HG02678 (cell line): ENCODE results near the gene NAV1.
"Not testable (repeated sequence)": the region's sequence is repeated elsewhere in the genome, so short reads cannot be mapped to it uniquely, and the experiment has no call there.

ENCODE experiments used
- ATAC-seq: cut with Tn5 transposase; IDR thresholded peaks from one replicate; pipeline ENCODE4 v1.9.1; 2021; ENCODE audit warnings: mild to moderate bottlenecking, moderate library complexity; ENCODE audit not compliant: unreplicated experiment

The NAV1 gene, protein sequence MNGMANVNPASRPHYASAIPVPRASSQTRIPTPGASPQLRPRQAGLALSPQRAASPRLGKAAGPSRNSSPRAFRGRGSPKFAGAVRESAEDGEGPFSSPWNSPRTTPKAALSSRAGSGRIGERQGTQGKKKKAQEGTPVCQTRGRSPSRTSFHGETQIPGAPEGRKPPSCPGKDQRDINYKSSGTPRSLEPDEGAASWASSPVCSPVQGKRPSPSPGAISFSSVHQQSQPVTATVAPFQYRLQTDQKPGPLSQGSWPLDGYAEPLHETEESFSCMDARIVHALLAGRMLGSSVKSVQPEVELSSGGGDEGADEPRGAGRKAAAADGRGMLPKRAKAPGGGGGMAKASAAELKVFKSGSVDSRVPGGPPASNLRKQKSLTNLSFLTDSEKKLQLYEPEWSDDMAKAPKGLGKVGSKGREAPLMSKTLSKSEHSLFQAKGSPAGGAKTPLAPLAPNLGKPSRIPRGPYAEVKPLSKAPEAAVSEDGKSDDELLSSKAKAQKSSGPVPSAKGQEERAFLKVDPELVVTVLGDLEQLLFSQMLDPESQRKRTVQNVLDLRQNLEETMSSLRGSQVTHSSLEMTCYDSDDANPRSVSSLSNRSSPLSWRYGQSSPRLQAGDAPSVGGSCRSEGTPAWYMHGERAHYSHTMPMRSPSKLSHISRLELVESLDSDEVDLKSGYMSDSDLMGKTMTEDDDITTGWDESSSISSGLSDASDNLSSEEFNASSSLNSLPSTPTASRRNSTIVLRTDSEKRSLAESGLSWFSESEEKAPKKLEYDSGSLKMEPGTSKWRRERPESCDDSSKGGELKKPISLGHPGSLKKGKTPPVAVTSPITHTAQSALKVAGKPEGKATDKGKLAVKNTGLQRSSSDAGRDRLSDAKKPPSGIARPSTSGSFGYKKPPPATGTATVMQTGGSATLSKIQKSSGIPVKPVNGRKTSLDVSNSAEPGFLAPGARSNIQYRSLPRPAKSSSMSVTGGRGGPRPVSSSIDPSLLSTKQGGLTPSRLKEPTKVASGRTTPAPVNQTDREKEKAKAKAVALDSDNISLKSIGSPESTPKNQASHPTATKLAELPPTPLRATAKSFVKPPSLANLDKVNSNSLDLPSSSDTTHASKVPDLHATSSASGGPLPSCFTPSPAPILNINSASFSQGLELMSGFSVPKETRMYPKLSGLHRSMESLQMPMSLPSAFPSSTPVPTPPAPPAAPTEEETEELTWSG (N-terminal part only)

DNA sequence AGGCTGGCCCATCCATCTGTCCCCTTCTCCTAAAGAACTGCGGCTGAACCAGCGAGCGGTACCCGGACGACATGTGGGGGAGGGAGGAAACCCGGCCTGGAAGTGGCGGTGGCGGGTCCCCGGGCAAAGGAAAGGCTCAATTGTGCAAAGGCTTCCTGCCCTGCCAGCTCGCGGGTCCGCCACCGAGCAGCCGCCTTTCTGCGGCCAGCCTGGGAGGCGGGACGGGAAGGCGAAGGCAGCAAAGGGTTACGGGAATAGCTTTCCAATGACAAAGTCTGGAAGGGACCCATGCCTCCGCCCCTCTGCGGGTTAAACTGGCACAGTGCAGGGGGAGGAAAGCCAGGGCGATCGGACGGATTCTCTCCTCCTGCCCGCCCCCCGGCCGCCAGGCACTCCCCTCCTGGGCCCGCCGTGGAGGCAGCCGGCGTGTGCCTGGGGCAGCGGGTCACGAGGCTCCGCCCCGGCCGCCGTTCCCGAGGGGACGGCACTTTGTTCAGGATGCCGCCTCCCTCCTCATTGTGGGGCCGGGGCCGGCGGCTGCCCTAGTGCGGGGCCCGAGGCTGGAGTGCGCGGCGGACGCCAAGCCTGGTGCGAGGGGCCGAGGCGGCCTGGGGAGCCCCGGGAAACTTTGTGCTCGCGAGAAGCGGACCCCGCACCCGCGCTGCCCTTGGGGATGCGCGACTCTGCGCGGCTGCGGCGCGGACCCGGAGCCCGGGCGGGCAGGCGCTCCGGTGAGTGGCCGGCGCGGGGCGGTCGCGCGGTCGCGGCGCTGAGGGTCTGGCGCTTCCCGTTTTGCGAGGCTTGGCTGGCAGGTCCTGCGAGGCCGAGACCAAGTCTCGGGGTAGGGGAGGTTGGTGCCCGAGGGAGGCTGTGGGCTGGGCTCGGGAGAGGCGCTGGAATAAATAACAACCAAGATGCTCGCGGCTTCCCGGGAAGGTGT, at the start of gene NAV1:
TSS of gene NAV1 (plus strand) at position 516 of the 940 bp plus-strand sequence. CDS start 83,758 bp downstream, outside the sequence.
- ATAC-seq = no peak

DNA sequence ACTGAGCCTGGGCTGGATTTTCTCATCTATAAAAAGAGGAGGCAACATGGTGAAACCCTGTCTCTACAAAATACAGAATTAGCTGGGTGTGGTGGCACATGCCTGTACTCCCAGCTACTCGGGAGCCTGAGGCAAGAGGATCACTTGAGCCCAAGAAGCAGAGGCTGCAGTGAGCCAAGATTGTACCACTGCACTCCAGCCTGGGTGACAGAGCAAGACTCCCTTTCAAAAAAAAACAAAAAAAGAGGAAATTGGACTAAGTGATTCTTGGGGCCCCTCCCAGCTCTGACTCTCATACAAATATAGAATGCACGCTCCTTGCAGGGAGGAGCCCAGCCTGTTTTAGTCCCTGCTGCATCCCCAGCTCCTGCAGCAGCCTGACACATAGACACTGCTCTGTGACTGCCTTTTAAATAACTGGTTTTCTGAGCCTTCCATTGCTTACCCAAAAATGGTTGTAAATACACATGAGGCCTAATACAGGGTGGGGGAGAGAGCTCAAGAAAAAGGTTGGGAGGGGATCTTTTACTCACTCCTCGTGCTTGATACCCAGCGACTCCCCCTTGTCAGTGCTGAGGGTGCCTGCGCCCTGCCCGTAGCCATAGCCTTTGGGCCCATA, 49.2 kb upstream of the NAV1 start:
- ATAC-seq = no peak

DNA sequence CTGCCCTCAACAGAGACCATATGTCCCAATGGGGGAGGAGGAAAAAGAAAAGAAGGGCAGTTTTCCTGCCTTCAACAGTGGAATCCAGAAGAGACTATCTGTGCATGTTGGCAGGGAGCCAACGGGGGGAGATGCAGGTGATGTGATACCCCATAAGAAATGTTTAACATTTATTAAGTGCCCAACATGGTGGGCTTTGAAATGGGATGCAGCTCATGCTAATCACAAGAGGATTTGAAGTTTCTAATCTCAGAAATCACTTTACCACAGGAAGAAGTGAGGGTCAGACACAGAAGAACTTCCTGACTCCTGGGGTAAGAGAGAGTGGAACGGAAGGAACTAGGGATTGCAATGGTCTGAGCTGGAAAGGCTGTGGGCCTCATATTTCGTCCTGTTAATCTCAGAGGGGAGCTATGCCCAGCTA, 48.2 kb upstream of the NAV1 start:
- ATAC-seq = no peak

DNA sequence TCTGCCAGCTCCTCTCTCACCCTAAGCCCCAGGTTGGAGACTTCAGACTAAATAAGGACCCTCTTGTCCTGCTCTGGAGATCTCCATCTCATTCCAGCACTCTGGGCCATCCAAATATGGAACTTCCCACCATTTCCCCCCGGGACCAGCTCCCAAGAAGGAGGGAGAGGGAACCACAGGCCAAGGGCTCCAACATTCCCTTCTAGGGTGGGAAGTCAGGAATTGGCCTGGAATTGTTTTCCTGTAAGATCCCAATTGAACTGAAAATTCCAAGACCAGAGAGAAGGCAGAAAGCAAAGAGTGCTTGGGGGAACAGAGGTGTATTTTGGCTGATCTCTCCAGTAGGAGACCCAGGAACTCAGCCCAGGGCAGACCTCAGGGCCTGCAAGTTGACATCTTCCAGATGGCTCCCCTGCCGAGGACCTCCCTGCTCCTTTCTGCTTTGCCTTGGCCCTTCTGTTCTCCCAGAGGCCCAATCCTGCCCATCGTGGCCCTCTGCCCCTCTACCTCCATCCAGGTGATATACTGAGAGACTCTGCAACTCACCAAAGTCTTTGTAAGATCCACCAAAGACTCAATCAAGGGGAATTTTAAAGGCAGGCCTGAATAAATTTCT, 46.9 kb upstream of the NAV1 start:
- no peak for ATAC-seq

DNA sequence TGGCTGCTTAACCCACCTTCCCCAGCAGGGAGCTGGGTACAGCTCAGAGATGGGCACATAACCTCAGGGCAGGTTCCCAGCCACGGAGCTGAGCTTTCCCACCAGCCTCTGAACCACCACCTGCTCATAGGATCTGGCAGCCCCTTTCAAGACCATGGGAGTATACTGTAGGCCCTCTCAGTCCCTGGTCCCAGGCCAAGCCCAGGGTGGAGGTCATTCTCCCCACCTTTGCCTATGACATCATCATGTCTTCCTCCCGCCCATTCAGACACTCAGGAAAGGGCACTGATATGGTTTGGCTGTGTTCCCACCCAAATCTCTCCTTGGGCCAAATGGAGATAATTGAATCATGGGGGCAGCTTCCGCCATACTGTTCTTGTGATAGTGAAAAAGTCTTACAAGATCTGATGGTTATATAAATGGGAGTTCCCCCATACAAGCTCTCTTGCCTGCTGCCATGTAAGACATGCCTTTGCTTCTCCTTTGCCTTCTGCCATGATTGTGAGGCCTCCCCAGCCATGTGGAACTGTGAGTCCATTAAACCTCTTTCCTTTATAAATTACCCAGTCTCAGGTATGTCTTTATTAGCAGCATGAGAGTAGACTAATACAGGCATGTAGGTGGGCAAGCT, 45.8 kb upstream of the NAV1 start:
- ATAC-seq = not testable (repeated sequence)

DNA sequence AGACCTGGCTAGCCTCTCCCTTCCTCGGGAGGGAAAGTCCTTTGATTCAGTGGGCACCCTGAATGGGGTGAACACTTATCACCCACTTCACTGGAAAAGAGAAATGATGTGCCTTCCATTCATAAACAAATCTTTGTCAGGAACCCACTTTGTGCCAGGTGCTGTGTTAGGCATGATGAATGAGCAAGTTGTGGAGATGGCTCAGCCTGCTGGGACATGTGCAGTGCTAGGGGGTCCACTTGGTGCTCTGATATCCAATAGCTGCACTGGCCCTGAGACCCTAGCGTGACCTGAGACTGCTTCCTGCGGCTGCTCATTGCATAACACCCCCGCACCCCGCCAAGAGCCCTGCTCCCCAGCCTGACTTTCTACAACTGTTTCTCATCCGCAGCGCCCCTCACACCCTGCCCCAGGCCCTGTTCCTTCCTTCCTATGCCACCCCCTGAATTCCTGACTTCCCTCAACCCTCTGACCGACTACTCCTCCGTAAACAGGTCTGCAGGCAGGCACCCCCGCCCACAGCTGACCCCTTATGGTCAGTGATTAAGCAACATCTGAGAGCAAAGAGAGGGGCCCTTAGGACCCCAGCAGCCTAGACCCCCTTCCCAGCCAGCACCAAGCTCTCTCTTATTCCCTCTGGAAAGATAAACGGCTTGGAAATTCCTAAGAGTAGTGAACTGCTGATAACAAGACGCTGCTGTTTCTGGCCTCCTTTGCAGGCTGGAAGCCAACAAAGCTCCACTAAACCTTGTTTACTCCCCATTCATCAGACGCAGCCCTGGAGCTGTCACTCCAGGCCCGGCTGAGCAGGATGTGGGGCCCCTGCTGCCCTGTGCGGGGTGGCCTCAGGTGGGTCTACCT, 44.9 kb upstream of the NAV1 start:
- ATAC-seq = no peak

DNA sequence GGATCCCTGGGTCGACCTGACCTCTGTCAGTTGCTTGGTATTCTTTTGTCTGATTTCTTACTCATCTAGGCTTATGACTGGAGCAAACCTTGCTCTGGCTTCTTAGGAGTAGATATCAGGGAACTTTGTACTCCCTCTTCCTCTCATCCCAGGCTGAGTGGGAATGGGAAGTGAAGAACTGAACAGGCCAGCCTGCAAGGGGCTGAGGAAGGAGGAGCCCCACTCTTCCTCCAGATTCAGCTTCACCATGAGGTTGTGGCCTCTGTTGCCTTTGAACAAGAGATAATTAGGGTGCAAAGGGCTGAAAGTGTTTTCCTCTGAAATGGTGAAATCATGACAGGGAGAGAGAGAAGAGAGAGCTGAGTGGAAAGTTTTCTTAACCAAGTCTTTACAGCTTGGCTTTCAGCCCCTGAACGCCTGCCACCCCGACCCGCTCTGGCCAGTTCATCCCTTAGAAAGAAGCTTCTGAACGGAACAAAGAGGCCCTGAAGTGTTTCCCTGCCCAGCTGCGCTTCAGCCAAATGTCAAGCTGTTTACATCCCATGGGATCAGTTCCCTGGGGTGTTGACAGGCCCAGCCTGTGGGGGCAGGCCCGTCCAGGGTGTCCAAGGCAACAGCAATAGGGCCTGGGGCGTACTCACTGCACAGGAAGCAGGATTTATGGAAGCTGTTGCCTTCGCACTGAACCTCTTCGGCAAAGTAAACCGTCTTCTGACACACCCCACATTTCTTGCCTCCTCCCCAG, 43.2 kb upstream of the NAV1 start:
- no peak for ATAC-seq

DNA sequence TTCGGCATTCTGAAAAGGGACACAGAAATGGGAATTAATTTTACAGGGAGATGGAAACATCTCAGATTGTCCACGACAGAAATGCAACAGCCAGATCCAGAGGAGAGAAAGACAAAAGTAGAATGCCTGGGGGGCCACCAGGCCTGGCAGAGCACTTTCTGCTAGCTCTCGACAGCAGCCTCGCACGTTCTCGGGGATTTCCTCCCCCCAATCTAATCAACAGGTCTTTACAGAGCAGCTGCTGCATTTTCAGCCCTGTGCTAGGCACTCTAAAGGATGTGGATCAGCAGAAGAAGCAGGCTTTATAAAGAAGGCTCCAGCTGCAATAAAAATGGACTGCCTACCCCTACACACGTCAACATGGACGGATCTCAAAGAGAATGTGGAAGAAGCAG, 42.6 kb upstream of the NAV1 start:
- no peak for ATAC-seq

DNA sequence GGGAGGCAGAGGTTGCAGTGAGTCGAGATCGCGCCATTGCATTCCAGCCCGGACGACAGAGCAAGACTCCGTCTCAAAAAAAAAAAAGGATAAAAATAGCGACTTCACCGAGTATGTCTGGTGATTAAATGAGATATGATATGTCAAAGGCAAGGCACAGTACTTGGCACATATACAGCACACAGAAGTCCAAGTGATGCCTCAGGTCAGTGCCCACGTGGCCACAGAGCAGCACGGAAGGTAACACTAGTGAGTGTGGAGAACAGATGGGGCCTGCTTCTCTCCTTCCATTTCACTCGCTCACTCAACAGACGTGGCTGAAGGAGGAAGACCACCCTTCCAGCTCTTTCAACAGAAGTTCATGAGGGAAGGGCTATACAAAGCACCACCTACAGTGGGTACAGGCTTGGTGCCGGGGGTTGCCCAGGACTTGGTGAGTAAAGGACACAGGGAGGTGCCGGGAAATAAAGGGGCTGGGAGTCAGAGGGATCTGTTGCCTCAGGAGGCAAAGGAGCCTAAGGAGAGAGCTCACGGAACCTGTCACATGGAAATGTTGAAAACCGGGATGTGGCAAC, 40.9 kb upstream of the NAV1 start:
- ATAC-seq = no peak

DNA sequence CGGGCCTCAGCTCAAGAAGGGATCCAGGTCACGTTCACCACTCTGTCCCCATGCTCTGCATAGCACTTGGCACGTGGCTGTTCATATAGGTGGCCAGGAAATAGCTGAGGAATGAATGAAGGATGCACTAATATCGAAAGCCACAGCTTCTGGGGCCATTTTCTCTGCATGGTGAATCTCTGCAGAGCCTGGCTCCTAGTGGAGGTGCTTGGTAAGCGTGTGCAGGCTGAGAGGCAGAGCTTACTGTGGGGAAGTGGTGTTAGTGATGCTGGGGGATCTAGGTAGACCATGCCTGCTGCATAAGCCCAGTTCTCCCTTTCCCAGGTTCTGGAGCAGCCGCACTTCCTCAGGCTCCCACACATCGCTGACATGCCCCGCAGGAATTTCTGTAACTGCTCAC, 40.3 kb upstream of the NAV1 start:
- no peak for ATAC-seq

DNA sequence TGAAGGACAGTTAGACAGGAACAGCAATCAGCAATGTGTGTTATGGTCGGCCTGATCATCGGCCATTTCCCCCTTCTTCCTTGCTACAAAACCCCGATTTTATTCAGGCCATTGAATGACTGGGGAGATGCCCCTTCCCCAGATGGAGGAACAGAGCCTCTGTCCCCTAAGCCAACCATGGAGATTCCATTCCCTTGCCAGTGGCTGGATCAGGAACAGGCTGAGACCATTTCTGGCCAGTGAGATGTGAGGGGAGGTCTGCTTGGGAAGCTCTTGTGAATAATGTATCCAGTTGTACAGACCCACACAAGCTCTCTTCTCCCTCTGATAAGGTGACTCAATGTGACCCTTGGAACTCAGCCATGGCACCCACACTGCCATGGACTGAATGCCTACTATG, 39.7 kb upstream of the NAV1 start:
- no peak for ATAC-seq

DNA sequence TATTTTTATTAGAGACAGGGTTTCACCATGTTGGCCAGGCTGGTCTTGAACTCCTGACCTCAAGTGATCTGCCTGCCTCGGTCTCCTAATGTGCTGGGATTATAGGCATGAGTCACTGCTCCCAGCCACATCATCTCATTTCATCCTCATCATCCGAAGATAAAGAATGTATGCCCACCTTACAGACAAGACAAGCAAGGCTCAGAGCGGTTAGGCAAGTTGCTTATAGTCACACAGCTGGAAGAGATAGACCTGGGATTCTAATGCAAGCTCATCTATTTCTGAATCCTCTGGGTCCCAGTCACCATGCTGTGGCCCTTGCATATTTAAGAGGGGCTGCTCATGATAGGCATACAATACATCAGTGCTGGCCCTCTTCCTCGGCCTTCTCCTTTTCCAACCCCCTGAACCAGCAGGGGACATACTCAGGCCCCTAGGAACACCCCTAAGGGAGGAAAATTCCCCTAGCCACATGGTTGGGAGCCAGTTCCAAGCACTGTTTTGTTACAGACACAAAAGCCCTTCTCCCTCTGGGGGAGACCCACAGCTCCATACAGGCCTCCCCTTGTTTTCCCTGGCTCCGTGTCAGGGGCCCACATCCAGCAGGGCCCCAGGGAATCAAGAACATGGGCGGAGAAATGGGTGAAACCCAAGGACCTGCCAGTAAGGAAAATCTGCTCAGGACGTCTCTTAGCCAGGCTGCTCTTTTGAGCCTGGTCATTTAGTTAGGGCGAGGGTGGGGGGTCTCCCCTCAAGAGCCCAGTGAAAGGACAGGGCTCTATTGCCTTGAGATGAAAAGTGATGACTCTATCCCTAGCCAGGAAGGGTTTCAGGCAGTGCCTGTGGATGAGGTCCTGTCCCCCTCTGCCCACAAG, 38.9 kb upstream of the NAV1 start:
- ATAC-seq = no peak

DNA sequence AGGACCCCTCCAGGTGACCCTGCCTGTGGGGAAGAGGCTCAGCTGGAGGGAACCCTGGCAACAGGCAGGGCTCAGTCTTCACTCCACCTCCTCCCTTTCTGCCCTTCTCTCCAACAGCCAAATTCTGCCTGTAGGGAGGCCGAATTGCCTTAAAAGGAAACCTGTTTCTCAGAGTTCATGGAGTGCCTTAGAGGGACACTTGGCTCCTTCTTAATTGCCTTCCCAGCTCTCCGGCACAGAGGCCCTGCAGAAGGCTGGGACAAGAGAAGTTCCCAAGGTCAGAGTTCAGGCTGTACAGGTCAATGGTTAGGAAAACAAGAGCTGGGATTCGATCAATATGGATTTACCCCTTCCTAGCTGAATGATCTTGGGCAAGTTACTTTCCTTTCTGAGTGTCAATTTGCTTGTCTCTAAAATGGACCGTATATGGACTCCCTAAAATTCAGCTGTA, 38.2 kb upstream of the NAV1 start:
- ATAC-seq = no peak

DNA sequence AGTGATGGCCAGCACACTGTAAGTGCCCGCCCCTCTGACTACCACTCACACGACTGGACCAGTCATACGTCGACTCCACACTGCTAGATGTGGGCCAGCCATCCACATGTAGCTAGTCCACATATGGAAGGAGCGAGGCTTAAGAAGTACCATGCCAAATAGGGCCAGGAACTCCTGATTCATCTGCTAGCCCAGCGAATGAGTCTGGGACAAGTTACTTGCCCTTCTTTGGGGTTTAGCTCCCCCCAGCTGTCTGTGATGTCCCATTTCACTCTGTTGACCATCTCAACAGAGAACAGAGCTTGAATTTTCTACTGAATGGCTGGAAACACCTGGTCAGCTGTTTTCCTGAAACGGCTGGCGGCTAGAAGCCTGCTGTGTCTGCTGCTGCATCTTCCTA, 37.8 kb upstream of the NAV1 start:
- no peak for ATAC-seq

DNA sequence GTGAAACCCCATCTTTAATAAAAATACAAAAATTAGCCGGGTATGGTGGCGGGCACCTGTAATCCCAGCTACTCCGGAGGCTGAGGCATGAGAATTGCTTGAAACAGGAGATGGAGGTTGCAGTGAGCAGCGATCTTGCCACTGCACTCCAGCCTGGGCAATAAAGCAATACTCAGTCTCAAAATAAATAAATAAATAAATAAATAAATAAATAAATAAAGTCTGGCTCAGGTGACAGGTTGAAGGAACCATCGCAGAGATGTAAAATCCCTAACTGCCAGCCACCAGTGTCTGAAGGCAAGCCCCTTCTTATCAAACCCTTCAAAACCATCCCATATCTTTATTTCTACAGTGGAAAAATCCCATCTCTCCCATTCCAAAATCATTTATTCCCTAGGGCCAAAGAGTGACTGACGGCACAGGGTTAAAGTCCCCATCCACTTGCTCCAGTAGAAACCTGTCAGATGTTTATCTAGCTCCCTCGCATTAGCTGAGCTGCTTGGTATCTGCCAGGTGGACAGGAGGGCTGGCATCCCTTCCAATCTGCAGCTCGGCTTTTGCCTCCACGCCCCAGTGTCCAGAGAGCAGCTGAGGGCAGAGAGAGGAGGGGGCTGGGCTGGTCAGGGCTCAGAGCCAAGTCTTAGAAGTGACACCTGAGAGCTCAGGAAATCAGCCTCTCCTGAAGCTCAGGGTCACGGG, 37.0 kb upstream of the NAV1 start:
- no peak for ATAC-seq
